Suprapubic skin (tissue), 4 donors: ENCODE data around the gene ANG.

Source experiments
- CTCF ChIP-seq, 2 donors: fragments of 200-600 bp in 1 of 2; fragments of 450-650 bp in 1 of 2; sonication (generic) in 1 of 2; IDR thresholded peaks; one replicate each; pipeline ENCODE4 v1.5.1; 2016 to 2019; ENCODE audit warnings: antibody characterized with exemption in 2 of 2, mild to moderate bottlenecking in 1 of 2, moderate library complexity in 1 of 2
- EP300 ChIP-seq: sonication (generic); formaldehyde crosslinking; IDR thresholded peaks from one replicate; pipeline ENCODE4 v1.6.1; 2017; ENCODE audit warnings: antibody characterized with exemption
- POLR2A ChIP-seq, 2 donors: fragments of 450-650 bp; IDR thresholded peaks; one replicate each; pipeline ENCODE4 v1.6.1; 2017; ENCODE audit warnings: antibody characterized with exemption in 2 of 2, mild to moderate bottlenecking in 2 of 2, moderate library complexity in 2 of 2
- POLR2AphosphoS5 ChIP-seq, 3 donors: sonication (generic); formaldehyde crosslinking; IDR thresholded peaks; one replicate each; pipeline ENCODE4 v1.6.1; 2017; ENCODE audit warnings: antibody characterized with exemption in 3 of 3

GRCh38 chr14:20675669-20676068 is 12.9 kb upstream of the ANG start:
- TF ChIP-seq POLR2AphosphoS5 (IDR thresholded peaks at IDR 0.05) (no peak), CTCF (IDR thresholded peaks at IDR 0.05) (no peak), EP300 (no peak), POLR2A (IDR thresholded peaks at IDR 0.05) (no peak)
